ENCODE results near the gene TRPM3.

GRCh38 chr9:70829591-70830265 lies 291.7 kb downstream of the TRPM3 start:
- TF ChIP-seq ZFP30 (CRISPR knock-in tag; IDR thresholded peaks at IDR 0.05) = no peak
- TF ChIP-seq ESRRG (CRISPR knock-in tag; IDR thresholded peaks at IDR 0.05) = no peak
- TF ChIP-seq PATZ1 (CRISPR knock-in tag; IDR thresholded peaks at IDR 0.05; ENCODE audit: borderline replicate concordance) = no peak
- TF ChIP-seq ZFP3 (CRISPR knock-in tag; IDR thresholded peaks at IDR 0.05) = no peak
- no peak for TF ChIP-seq ARNTL (CRISPR knock-in tag; IDR thresholded peaks at IDR 0.05; ENCODE audit: borderline replicate concordance, low read depth)
- TF ChIP-seq CSDC2 (CRISPR knock-in tag; IDR thresholded peaks at IDR 0.05) = no peak
- TF ChIP-seq ZC3H10 (CRISPR knock-in tag; IDR thresholded peaks at IDR 0.05) = no peak

Data from SK-N-SH treated with all-trans-retinoic acid at 6 μM for 48 hours (cell line).